GM23338 (cell line): ENCODE measurements around the gene SLX9. TPM values are rescaled to one million over a fixed set of nuclear protein-coding genes. Genes with fewer than 3 reads are reported as not detected.

Experiments used
- ATAC-seq: fragments of 200-7000 bp; cut with Tn5 transposase; 3 replicates; pipeline ENCODE4 v1.9.1; 2020
- DNase-seq: peaks from one replicate; pipeline ENCODE4 v3.0.0-alpha.2; 2015; ENCODE audit warnings: low spot score
- H2AFZ ChIP-seq: fragments of 200-600 bp; sonication (generic); 2 replicates; pipeline ENCODE4 v1.8.0; 2016; ENCODE audit warnings: antibody characterized with exemption, mild to moderate bottlenecking, moderate library complexity
- H3F3A ChIP-seq: fragments of 200-600 bp; sonication (generic); replicated peaks from 2 replicates; pipeline ENCODE4 v1.8.0; 2017; ENCODE audit warnings: antibody characterized with exemption, mixed run types, low read depth
- H3K27ac ChIP-seq: fragments of 200-600 bp; sonication (generic); 2 replicates; pipeline ENCODE4 v1.6.1; 2016; ENCODE audit warnings: low read depth
- H3K27me3 ChIP-seq: fragments of 200-600 bp; sonication (generic); 2 replicates; pipeline ENCODE4 v1.8.0; 2016; ENCODE audit warnings: mild to moderate bottlenecking, mixed run types, moderate library complexity; ENCODE audit not compliant: insufficient read depth
- H3K36me3 ChIP-seq: fragments of 200-600 bp; sonication (generic); 2 replicates; pipeline ENCODE4 v1.8.0; 2016; ENCODE audit warnings: mild to moderate bottlenecking; ENCODE audit not compliant: insufficient read depth
- H3K4me1 ChIP-seq: fragments of 200-600 bp; sonication (generic); 2 replicates; pipeline ENCODE4 v1.8.0; 2016; ENCODE audit warnings: mild to moderate bottlenecking, moderate library complexity; ENCODE audit not compliant: insufficient read depth
- H3K4me2 ChIP-seq: fragments of 200-600 bp; sonication (generic); 2 replicates; pipeline ENCODE4 v1.7.1; 2017; ENCODE audit warnings: mixed run types
- H3K4me3 ChIP-seq: fragments of 200-600 bp; sonication (generic); 2 replicates; pipeline ENCODE4 v1.6.1; 2016; ENCODE audit warnings: mixed run types
- H3K79me2 ChIP-seq: fragments of 200-600 bp; sonication (generic); replicated peaks from 2 replicates; pipeline ENCODE4 v1.8.0; 2017; ENCODE audit warnings: mild to moderate bottlenecking; ENCODE audit not compliant: insufficient read depth
- H3K9me2 ChIP-seq: fragments of 200-600 bp; sonication (generic); 2 replicates; pipeline ENCODE4 v1.8.0; 2017; ENCODE audit not compliant: insufficient read depth
- H4K20me1 ChIP-seq: fragments of 200-600 bp; sonication (generic); replicated peaks from 2 replicates; pipeline ENCODE4 v1.8.0; 2017; ENCODE audit warnings: mild to moderate bottlenecking; ENCODE audit not compliant: insufficient read depth
- H3K27ac Mint-ChIP-seq: 2 replicates; pipeline ENCODE4 v1.8.0; 2020; ENCODE audit warnings: inconsistent platforms, mild to moderate bottlenecking, moderate library complexity, mixed read lengths
- H3K27me3 Mint-ChIP-seq: 3 replicates; pipeline ENCODE4 v1.8.0; 2022; ENCODE audit warnings: low read depth, mild to moderate bottlenecking, moderate library complexity, mixed read lengths, inconsistent platforms; ENCODE audit not compliant: insufficient read depth, poor library complexity
- H3K36me3 Mint-ChIP-seq: 3 replicates; pipeline ENCODE4 v1.8.0; 2021; ENCODE audit warnings: low read depth, mild to moderate bottlenecking, inconsistent platforms, moderate library complexity, mixed read lengths
- H3K4me1 Mint-ChIP-seq: 3 replicates; pipeline ENCODE4 v1.8.0; 2020; ENCODE audit warnings: mild to moderate bottlenecking, inconsistent platforms, mixed read lengths
- H3K4me3 Mint-ChIP-seq: 3 replicates; pipeline ENCODE4 v1.8.0; 2021; ENCODE audit warnings: moderate library complexity, mild to moderate bottlenecking, inconsistent platforms, mixed read lengths
- H3K9me3 Mint-ChIP-seq: 3 replicates; pipeline ENCODE4 v1.8.0; 2020; ENCODE audit warnings: moderate library complexity, mild to moderate bottlenecking, inconsistent platforms, mixed read lengths
- CREB1 ChIP-seq: fragments of 250-450 bp; sonication (Bioruptor Pico); IDR thresholded peaks from 2 replicates; pipeline ENCODE4 v1.5.0; 2020; ENCODE audit warnings: low read depth, mild to moderate bottlenecking, moderate library complexity
- EZH2 ChIP-seq: fragments of 200-600 bp; sonication (generic); IDR thresholded peaks from one replicate; pipeline ENCODE4 v1.8.0; 2017; ENCODE audit warnings: antibody characterized with exemption, mild to moderate bottlenecking, low read depth; ENCODE audit not compliant: unreplicated experiment
- EZH2phosphoT487 ChIP-seq: fragments of 200-600 bp; sonication (generic); IDR thresholded peaks from one replicate; pipeline ENCODE4 v1.8.1; 2018; ENCODE audit warnings: antibody characterized with exemption; ENCODE audit not compliant: unreplicated experiment
- JUNB ChIP-seq: IDR thresholded peaks from one replicate; pipeline ENCODE4 v1.6.1; 2016; ENCODE audit warnings: antibody characterized with exemption; ENCODE audit not compliant: unreplicated experiment
- NANOG ChIP-seq: IDR thresholded peaks from 2 replicates; pipeline ENCODE4 v1.6.1; 2016; ENCODE audit warnings: antibody characterized with exemption, borderline replicate concordance
- POLR2AphosphoS5 ChIP-seq: IDR thresholded peaks from 2 replicates; pipeline ENCODE4 v1.6.1; 2016; ENCODE audit warnings: antibody characterized with exemption, low read depth
- STAT1 ChIP-seq: IDR thresholded peaks from one replicate; pipeline ENCODE4 v1.6.1; 2016; ENCODE audit warnings: antibody characterized with exemption; ENCODE audit not compliant: unreplicated experiment
- ZNF114 ChIP-seq: fragments of 250-450 bp; sonication (Bioruptor Pico); IDR thresholded peaks from 2 replicates; pipeline ENCODE4 v1.5.0; 2020; ENCODE audit warnings: mild to moderate bottlenecking, moderate library complexity
- ZNF331 ChIP-seq: fragments of 250-450 bp; sonication (Bioruptor Pico); IDR thresholded peaks from 2 replicates; pipeline ENCODE4 v1.5.0; 2020; ENCODE audit warnings: low read depth, mild to moderate bottlenecking, moderate library complexity
- polyA plus RNA-seq: library from polyadenylated mRNA; unstranded; fragments of >200 nt; fragmentation: Nextera tagmentation; extraction: Ambion mirVana; gene quantifications from 2 replicates; pipeline ENCODE4 v1.2.1, GENCODE V29; 2016
- total RNA-seq: library from RNA; depleted of rRNA; stranded (reverse); fragments of >200 nt; shearing (Covaris generic); gene quantifications from 2 replicates; pipeline ENCODE4 v1.2.3, GENCODE V29; 2014
- TF ChIP-seq, protein P1 (sequence below): IDR thresholded peaks from one replicate; pipeline ENCODE4 v1.6.1; 2018; ENCODE audit warnings: antibody characterized with exemption; ENCODE audit not compliant: unreplicated experiment
- TF ChIP-seq, protein P2 (sequence below), 2 experiments: fragments of 200-600 bp in 1 of 2; sonication (generic) in 1 of 2; conservative IDR thresholded peaks; 2 replicates each; pipeline versions ENCODE4 v1.5.1 to v1.6.1; 2016 to 2017; ENCODE audit warnings: antibody characterized with exemption in 2 of 2, low read depth in 2 of 2, mild to moderate bottlenecking in 2 of 2, moderate library complexity in 1 of 2
- TF ChIP-seq, protein P3 (sequence below): fragments of 250-450 bp; sonication (Bioruptor Pico); IDR thresholded peaks from 2 replicates; pipeline ENCODE4 v1.5.0; 2020; ENCODE audit warnings: mild to moderate bottlenecking, moderate library complexity
- TF ChIP-seq, protein P4 (sequence below): IDR thresholded peaks from 2 replicates; pipeline ENCODE4 v1.6.1; 2016; ENCODE audit warnings: antibody characterized with exemption

Gene SLX9
- total and polyA plus RNA-seq, 2 experiments from 2014 or later = 41.5 to 46.9 TPM

DNA sequence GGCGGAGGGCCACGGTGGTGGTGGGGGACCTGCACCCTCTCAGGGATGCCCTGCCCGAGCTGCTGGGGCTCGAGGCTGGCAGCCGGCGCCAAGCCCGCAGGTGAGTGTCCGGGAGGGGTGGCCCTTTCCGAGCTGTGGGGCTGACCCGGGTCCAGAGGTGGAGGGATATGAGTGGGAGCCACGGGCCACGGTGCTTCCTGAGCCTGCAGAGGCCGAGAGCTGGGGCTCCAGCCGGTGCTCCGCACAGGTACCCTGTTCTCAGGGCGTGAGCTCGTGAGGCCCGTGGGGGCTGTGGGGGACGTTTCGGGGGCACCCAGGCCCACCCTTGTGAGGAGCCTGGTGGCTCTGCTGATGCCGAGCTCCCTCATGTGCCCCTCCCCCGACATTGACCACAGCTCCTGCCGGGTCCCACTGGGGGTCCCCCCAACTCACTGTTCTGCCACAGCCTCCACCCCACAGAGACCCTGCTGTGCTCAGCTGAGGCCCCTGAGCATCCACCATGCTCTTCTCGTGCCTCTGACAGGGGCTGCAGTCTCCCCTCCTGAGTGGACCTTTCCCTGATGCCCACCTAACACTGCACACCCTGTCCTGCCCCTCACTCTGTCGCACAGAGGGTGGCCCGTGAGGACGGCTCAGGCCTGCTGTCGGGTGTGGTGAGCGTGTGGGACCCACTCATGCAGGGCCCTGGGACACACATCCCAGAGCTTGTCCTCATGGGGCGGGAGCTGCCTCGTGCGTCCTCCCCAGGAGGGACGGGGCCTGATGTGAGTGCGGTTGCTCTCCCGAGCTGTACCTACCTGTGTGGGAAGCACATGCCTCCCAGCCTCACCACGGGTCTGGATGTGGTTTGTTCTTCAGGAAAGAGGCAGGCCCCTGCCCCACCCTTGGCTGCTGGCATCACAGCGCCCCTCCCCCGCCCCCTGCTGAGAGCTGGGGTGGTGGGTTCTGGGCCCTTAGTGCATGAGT lies 27.5 kb downstream of the SLX9 start:
- Histone ChIP-seq H3K27me3 (no peaks in the 10 kb centered on the region), H3K4me3 (no peak overlapping the region), H3K4me2 (no peak overlapping the region), H2AFZ (no peak overlapping the region), H3K79me2 (peaks cover 32% of the 10 kb centered on the region), H3K4me1 (no peaks in the 10 kb centered on the region), H3K27ac (no peak overlapping the region), H4K20me1 (peaks cover 29% of the 10 kb centered on the region), H3K9me2 (no peaks in the 10 kb centered on the region), H3F3A (no peaks in the 10 kb centered on the region), H3K36me3 (0 out of 2 replicates have a peak, but pooled peaks cover 9% of the 10 kb centered on the region)
- peaks cover 40% of the 10 kb centered on the region for H3K36me3 Mint-ChIP-seq
- peaks cover 6% of the 10 kb centered on the region for H3K27me3 Mint-ChIP-seq
- DNase-seq = no peak
- TF ChIP-seq STAT1 = no peak
- no peak for TF ChIP-seq EZH2phosphoT487
- TF ChIP-seq POLR2AphosphoS5 = no peak
- TF ChIP-seq, protein P1, sequence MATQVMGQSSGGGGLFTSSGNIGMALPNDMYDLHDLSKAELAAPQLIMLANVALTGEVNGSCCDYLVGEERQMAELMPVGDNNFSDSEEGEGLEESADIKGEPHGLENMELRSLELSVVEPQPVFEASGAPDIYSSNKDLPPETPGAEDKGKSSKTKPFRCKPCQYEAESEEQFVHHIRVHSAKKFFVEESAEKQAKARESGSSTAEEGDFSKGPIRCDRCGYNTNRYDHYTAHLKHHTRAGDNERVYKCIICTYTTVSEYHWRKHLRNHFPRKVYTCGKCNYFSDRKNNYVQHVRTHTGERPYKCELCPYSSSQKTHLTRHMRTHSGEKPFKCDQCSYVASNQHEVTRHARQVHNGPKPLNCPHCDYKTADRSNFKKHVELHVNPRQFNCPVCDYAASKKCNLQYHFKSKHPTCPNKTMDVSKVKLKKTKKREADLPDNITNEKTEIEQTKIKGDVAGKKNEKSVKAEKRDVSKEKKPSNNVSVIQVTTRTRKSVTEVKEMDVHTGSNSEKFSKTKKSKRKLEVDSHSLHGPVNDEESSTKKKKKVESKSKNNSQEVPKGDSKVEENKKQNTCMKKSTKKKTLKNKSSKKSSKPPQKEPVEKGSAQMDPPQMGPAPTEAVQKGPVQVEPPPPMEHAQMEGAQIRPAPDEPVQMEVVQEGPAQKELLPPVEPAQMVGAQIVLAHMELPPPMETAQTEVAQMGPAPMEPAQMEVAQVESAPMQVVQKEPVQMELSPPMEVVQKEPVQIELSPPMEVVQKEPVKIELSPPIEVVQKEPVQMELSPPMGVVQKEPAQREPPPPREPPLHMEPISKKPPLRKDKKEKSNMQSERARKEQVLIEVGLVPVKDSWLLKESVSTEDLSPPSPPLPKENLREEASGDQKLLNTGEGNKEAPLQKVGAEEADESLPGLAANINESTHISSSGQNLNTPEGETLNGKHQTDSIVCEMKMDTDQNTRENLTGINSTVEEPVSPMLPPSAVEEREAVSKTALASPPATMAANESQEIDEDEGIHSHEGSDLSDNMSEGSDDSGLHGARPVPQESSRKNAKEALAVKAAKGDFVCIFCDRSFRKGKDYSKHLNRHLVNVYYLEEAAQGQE = no peak
- no peak for TF ChIP-seq ZNF114 (CRISPR knock-in tag)
- TF ChIP-seq CREB1 (CRISPR knock-in tag) = no peak
- no peak for TF ChIP-seq NANOG
- no peak for TF ChIP-seq ZNF331 (CRISPR knock-in tag)
- TF ChIP-seq, protein P2, sequence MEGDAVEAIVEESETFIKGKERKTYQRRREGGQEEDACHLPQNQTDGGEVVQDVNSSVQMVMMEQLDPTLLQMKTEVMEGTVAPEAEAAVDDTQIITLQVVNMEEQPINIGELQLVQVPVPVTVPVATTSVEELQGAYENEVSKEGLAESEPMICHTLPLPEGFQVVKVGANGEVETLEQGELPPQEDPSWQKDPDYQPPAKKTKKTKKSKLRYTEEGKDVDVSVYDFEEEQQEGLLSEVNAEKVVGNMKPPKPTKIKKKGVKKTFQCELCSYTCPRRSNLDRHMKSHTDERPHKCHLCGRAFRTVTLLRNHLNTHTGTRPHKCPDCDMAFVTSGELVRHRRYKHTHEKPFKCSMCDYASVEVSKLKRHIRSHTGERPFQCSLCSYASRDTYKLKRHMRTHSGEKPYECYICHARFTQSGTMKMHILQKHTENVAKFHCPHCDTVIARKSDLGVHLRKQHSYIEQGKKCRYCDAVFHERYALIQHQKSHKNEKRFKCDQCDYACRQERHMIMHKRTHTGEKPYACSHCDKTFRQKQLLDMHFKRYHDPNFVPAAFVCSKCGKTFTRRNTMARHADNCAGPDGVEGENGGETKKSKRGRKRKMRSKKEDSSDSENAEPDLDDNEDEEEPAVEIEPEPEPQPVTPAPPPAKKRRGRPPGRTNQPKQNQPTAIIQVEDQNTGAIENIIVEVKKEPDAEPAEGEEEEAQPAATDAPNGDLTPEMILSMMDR (conservative IDR thresholded peaks at IDR 0.05; ENCODE audit: low read depth in 2 of 2) = no peak
- TF ChIP-seq, protein P3, sequence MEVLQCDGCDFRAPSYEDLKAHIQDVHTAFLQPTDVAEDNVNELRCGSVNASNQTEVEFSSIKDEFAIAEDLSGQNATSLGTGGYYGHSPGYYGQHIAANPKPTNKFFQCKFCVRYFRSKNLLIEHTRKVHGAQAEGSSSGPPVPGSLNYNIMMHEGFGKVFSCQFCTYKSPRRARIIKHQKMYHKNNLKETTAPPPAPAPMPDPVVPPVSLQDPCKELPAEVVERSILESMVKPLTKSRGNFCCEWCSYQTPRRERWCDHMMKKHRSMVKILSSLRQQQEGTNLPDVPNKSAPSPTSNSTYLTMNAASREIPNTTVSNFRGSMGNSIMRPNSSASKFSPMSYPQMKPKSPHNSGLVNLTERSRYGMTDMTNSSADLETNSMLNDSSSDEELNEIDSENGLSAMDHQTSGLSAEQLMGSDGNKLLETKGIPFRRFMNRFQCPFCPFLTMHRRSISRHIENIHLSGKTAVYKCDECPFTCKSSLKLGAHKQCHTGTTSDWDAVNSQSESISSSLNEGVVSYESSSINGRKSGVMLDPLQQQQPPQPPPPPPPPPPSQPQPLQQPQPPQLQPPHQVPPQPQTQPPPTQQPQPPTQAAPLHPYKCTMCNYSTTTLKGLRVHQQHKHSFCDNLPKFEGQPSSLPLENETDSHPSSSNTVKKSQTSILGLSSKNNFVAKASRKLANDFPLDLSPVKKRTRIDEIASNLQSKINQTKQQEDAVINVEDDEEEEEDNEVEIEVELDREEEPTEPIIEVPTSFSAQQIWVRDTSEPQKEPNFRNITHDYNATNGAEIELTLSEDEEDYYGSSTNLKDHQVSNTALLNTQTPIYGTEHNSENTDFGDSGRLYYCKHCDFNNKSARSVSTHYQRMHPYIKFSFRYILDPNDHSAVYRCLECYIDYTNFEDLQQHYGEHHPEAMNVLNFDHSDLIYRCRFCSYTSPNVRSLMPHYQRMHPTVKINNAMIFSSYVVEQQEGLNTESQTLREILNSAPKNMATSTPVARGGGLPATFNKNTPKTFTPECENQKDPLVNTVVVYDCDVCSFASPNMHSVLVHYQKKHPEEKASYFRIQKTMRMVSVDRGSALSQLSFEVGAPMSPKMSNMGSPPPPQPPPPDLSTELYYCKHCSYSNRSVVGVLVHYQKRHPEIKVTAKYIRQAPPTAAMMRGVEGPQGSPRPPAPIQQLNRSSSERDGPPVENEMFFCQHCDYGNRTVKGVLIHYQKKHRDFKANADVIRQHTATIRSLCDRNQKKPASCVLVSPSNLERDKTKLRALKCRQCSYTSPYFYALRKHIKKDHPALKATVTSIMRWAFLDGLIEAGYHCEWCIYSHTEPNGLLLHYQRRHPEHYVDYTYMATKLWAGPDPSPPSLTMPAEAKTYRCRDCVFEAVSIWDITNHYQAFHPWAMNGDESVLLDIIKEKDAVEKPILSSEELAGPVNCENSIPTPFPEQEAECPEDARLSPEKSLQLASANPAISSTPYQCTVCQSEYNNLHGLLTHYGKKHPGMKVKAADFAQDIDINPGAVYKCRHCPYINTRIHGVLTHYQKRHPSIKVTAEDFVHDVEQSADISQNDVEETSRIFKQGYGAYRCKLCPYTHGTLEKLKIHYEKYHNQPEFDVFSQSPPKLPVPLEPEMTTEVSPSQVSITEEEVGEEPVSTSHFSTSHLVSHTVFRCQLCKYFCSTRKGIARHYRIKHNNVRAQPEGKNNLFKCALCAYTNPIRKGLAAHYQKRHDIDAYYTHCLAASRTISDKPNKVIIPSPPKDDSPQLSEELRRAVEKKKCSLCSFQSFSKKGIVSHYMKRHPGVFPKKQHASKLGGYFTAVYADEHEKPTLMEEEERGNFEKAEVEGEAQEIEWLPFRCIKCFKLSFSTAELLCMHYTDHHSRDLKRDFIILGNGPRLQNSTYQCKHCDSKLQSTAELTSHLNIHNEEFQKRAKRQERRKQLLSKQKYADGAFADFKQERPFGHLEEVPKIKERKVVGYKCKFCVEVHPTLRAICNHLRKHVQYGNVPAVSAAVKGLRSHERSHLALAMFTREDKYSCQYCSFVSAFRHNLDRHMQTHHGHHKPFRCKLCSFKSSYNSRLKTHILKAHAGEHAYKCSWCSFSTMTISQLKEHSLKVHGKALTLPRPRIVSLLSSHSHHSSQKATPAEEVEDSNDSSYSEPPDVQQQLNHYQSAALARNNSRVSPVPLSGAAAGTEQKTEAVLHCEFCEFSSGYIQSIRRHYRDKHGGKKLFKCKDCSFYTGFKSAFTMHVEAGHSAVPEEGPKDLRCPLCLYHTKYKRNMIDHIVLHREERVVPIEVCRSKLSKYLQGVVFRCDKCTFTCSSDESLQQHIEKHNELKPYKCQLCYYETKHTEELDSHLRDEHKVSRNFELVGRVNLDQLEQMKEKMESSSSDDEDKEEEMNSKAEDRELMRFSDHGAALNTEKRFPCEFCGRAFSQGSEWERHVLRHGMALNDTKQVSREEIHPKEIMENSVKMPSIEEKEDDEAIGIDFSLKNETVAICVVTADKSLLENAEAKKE (CRISPR knock-in tag) = no peak
- TF ChIP-seq JUNB = no peak
- TF ChIP-seq, protein P4, sequence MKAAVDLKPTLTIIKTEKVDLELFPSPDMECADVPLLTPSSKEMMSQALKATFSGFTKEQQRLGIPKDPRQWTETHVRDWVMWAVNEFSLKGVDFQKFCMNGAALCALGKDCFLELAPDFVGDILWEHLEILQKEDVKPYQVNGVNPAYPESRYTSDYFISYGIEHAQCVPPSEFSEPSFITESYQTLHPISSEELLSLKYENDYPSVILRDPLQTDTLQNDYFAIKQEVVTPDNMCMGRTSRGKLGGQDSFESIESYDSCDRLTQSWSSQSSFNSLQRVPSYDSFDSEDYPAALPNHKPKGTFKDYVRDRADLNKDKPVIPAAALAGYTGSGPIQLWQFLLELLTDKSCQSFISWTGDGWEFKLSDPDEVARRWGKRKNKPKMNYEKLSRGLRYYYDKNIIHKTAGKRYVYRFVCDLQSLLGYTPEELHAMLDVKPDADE = no peak
- no peak for TF ChIP-seq EZH2
- peaks cover 23% of the 10 kb centered on the region for H3K4me1 Mint-ChIP-seq
- no peak overlapping the region for H3K4me3 Mint-ChIP-seq
- H3K27ac Mint-ChIP-seq = no peak overlapping the region
- no peak for ATAC-seq
- no peaks in the 10 kb centered on the region for H3K9me3 Mint-ChIP-seq
